Measurements from ENCODE around the gene SGIP1. TPM values are rescaled to one million over a fixed set of nuclear protein-coding genes. Genes with fewer than 3 reads are reported as not detected.
A peak's percentile ranks its signal among the peaks of the same experiment; 100 is the strongest.
"Not testable (repeated sequence)": the region's sequence is repeated elsewhere in the genome, so short reads cannot be mapped to it uniquely, and the experiment has no call there.

SGIP1 gene
- total RNA-seq, 1 donor from 2014 or later = not detected

DNA sequence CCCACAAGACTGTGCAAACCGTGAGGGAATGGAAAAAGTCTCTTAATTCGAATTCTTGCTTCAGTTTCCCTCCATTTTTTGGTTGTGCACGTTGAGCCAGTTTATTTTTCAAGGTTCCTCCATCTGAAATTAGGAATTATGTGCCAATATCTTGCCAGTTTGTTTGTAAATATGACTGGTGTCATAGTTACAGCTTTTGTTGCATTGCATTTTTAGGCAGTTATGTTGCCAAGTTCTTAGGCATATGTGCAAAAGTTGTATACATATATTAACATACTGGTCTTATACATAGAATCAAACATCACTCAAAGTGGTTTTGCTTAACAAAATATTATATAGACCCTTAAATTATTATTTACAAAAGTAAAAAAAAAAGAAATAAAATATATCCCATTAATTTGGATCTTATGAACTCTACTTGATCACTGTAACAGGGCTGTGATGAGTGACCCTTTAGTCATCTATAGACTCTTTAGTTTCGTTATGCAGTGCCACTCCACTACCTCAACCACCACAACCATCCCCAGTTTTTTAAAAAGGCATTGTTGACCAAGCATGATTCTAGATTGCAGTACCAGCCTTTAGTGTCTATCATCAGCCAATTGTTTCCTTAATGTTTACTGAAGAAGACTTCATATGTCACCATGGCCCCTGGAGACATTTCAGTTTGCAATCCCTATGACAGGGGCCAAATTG, 197.4 kb downstream of the SGIP1 start:
- Mint-ChIP-seq H3K36me3 (ENCODE audit: low read depth) (no peaks in the 10 kb centered on the region), H3K4me3 (no peak overlapping the region), H3K27ac (no peak overlapping the region), H3K27me3 (peaks cover 1% of the 10 kb centered on the region), H3K9me3 (no peaks in the 10 kb centered on the region), H3K4me1 (peaks cover 13% of the 10 kb centered on the region)
- intact Hi-C loops (cut with micrococcal nuclease) = no loop called here
- no peak for DNase-seq

DNA sequence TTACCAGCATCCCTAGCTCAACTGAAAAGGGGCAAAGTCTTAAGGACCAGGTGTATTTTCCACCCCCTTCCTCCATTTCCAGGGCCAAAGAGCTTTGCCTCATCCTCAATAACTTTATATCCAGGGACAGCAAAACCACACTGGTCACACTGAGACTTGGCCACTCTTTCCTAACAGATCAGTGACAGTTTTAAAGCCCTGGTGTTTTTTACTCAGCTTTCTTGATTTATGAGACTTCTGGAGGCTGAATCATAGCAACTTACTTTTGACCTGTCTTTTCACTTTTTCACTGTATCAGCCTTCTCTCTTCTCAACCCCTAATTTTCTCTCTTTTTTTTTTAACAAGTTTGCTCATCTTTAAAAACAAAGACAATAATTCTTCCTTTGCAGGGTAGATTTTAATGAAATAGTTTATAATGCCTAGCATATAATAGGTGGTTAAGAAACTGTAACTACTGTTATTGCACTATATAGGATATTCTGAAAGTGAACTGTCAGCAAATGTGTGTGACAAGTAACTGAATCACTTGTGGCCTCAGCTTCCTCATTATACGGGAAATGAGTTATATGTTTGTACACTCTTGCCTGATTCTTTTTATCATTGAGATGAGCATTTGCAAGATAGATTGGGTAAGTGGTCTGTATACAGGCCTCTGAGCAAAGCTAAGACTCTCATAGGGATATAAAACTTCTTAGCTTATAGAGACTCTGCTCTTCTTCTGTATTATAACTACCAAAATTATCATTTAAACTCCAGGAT, 198.6 kb downstream of the SGIP1 start:
- Mint-ChIP-seq H3K36me3 (ENCODE audit: low read depth) (no peaks in the 10 kb centered on the region), H3K9me3 (no peaks in the 10 kb centered on the region), H3K27ac (peak overlapping the region; percentile 73), H3K27me3 (no peaks in the 10 kb centered on the region), H3K4me1 (peaks cover 12% of the 10 kb centered on the region), H3K4me3 (no peak overlapping the region)
- no peak for DNase-seq
- intact Hi-C loops (cut with micrococcal nuclease) = no loop called here

DNA sequence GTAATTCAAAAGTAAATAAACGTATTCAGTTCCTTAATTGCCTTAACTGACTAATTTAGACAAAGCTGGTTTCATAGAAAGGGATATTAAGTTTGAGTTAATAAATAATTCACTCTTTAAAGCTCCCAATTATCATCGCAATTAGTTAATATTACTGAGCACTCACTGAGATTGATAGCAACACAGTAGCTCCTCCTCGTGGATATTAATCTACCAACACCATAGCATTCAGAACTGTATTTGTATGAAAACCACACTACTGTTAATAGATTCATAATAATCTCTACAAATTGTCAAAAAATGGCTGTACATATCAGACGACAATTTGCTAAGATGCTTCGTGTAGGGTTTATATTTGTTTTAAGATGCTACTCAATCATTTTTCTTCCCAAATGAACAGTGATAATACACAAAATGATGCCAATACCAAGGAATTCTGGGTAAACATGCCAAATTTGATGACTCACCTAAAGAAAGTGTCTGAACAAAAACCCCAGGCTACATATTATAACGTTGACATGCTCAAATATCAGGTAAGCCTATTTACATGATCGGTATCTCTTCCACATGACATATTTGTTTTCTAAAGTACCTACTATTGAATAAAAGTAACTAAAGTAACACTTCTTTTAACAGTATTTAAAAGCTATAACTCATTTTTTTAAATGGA, 199.5 kb downstream of the SGIP1 start:
- no peak overlapping the region for H3K4me3 Mint-ChIP-seq

DNA sequence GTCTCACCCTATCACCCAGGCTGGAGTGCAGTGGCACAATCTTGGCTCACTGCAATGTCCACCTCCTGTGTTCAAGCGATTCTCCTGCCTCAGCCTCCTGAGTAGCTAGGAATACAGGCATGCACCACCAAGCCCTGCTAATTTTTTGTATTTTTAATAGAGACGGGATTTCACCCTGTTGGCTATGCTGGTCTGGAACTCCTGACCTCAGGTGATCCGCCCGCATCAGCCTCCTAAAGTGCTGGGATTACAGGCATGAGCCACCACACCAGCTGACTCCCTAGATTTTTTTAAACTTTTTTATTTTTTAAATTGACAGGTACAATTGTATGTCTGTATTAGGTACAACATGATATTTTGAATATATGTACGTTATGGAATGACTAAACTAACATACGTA, 200.6 kb downstream of the SGIP1 start:
- H3K9me3 Mint-ChIP-seq; H3K27ac Mint-ChIP-seq; H3K27me3 Mint-ChIP-seq; H3K36me3 Mint-ChIP-seq (ENCODE audit: low read depth); intact Hi-C loops (cut with micrococcal nuclease); H3K4me3 Mint-ChIP-seq; DNase-seq: not testable (repeated sequence)
- H3K4me1 Mint-ChIP-seq = peaks cover 13% of the 10 kb centered on the region

More for the DNA sequence above, 199.5 kb downstream of the SGIP1 start:
- Mint-ChIP-seq H3K36me3 (ENCODE audit: low read depth) (no peaks in the 10 kb centered on the region), H3K27ac (no peak overlapping the region), H3K4me1 (peaks cover 12% of the 10 kb centered on the region), H3K9me3 (no peaks in the 10 kb centered on the region), H3K27me3 (no peaks in the 10 kb centered on the region)
- intact Hi-C loops (cut with micrococcal nuclease) = no loop called here
- DNase-seq = no peak

DNA sequence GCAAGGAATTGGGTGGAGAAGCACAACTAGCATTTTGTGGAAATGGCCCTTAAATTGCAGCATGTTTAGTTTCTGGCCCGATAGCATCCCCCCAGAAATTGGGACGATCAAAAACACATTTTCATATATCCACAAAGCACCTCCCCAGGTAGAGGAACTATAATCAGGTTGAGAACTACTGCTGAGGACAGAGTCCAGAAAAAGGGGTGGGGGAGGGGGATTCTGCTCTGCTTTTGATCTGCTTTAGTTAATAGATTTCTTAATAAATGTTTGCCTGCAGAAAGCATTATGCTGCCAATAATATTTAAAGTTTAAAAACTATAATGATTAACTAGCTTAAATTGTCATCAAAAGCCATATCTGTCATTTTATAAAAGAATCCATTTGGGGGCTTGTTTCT, 203.9 kb downstream of the SGIP1 start:
- Mint-ChIP-seq H3K36me3 (ENCODE audit: low read depth) (no peaks in the 10 kb centered on the region), H3K27me3 (peaks cover 2% of the 10 kb centered on the region), H3K4me3 (no peak overlapping the region), H3K27ac (no peak overlapping the region), H3K9me3 (no peaks in the 10 kb centered on the region), H3K4me1 (peaks cover 8% of the 10 kb centered on the region)
- no peak for DNase-seq
- intact Hi-C loops (cut with micrococcal nuclease) = no loop called here

DNA sequence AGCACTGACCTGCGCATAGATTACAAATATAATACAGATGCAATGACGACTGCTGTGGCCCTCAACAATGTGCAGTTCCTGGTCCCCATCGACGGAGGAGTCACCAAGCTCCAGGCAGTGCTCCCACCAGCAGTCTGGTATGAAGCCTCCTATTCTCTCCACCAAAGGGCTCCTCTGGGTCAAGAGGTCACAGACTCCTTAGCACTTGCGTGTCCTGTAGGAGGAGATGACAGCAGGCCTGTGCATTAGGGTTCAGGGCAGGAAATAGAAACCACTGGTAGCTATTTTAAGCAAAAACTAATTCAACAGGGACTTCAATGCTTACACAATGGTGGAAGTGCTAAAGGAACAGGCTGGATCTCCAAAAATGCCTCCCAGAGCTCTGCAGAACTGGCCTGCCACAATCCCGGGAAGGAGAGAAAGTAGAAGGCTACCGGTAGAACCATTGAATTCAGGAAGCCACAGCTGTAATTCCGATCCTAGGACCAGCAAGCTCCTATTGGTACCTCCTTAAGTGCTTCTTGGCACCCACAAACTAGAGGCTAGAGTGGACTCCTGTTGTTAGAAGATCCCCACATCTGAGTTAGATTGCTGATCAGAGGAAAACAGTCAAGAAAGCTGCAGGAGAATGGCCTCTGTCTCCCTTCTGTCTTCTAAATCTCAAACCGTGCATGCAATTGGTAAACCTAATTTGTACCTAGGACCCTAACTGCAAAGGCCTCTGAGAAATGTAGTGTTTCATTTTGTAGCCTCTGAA, 205.6 kb downstream of the SGIP1 start:
- Mint-ChIP-seq H3K4me3 (no peak overlapping the region), H3K36me3 (ENCODE audit: low read depth) (no peaks in the 10 kb centered on the region), H3K27ac (no peak overlapping the region), H3K9me3 (no peaks in the 10 kb centered on the region), H3K27me3 (peaks cover 7% of the 10 kb centered on the region), H3K4me1 (peaks cover 6% of the 10 kb centered on the region)
- no peak for DNase-seq
- intact Hi-C loops (cut with micrococcal nuclease) = no loop called here

DNA sequence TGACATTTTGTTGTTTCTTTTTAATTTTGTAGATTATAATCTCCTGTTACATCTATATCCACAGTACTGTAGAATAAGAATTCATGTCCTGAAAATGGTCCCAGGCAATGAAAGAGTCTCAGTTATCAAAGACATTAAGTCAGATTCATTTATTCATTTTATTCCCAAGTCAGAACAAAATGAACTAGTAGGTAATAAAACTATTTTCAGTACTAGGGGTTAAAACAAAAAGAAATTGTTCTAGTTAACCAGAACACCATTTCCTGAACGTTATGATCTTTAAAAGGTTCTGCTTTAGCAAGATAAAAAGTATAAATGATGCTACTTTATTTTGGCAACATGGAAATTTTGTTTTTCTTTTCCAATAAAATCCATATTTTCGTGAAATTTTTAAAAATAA, 211.5 kb downstream of the SGIP1 start:
- Mint-ChIP-seq H3K9me3 (no peaks in the 10 kb centered on the region), H3K27ac (no peak overlapping the region), H3K4me3 (no peak overlapping the region), H3K36me3 (ENCODE audit: low read depth) (no peaks in the 10 kb centered on the region), H3K4me1 (peaks cover 2% of the 10 kb centered on the region), H3K27me3 (peaks cover 40% of the 10 kb centered on the region)
- DNase-seq = no peak
- intact Hi-C loops (cut with micrococcal nuclease) = no loop called here

DNA sequence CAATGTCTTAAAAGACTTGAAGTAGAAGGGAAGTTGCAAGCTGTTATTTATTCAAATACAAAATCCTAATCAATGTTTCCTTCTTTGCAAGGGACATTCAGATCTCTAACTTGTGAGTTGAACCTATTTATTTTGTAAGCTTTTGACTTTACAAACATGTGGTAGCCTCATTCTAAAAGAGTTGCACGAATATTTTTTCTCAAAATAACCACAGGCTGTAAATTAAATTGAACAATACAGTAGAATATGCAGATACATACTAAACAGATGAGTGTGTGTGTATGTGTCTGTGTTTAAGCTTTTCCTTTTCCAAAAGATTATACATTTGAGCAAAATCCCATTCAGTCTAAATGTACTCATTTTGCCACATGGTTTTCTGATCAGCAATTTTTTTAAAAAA, 213.5 kb downstream of the SGIP1 start:
- Mint-ChIP-seq H3K27ac (no peak overlapping the region), H3K4me3 (no peak overlapping the region), H3K9me3 (no peaks in the 10 kb centered on the region), H3K27me3 (peaks cover 55% of the 10 kb centered on the region), H3K36me3 (ENCODE audit: low read depth) (no peaks in the 10 kb centered on the region), H3K4me1 (peaks cover 12% of the 10 kb centered on the region)
- intact Hi-C loops (cut with micrococcal nuclease) = no loop called here
- no peak for DNase-seq

DNA sequence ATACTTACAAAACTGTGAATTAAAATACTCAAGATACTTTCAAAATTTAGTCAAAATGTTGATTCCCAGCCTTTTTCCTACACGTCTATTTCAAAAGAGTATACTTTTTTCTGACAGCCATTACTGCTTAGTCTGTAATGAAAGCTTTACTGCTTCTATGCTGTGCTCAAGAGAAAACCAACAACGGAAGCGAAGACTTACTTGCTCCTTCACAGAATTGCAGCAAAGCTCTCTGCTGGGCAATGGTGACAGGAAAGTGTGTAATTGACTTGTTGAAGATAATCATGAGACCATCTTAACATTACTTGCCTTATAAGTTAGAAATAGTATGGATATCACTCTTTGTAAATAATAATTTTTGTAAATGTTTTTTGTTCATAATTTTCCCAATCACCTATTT, 216.6 kb downstream of the SGIP1 start:
- Mint-ChIP-seq H3K27me3 (peaks cover 67% of the 10 kb centered on the region), H3K4me1 (peaks cover 16% of the 10 kb centered on the region), H3K27ac (no peak overlapping the region), H3K9me3 (no peaks in the 10 kb centered on the region), H3K4me3 (no peak overlapping the region), H3K36me3 (ENCODE audit: low read depth) (no peaks in the 10 kb centered on the region)
- DNase-seq = no peak
- intact Hi-C loops (cut with micrococcal nuclease) = no loop called here

DNA sequence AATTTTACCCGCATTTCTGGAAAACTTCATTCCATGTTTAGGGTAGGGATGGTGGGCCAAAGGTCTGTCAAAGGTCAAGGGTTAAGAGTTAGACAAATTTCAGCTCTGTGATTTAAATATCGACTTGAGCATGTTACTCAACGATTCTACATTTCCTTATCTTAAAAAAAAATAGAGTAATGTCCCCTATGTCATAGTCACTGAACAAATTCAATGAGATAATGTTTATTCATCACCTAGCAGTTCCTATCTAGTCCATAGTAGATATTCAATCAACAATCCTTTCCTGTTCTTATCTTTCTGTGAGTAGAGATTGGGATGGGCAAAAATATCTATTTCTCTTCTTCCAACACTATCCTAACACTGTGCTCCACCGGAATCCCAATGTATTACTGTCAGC, 217.2 kb downstream of the SGIP1 start:
- H3K36me3 Mint-ChIP-seq (ENCODE audit: low read depth) = no peaks in the 10 kb centered on the region
- peaks cover 68% of the 10 kb centered on the region for H3K27me3 Mint-ChIP-seq

DNA sequence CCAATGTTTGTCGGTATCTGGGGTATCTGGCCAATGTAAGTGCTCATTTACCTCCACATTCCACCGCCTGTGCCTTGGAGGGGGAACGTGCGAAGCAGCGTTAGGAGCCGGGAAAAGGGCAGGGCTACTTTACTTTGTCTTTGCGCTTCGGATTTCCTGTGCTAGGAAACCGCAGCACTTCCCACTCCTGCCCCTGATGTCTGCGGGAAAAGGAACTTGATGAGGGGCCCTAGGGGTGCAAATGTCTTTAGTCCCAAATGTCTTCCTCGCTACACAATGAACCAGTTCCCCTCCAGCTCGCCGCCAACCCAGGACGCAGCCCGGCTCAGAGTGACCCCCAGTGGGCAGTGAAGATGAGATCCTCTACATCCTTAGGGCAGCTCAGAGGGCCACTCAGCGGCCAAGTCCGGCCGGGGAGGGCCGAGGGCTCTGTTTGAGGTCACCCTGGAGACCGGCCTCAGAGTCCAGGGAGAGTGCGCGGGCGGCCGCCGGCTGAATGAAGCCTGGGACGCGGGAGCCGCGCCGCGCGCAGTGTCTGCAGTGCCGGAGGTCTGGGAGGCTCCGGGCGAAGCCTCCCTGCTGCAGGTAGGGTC, 218.1 kb downstream of the SGIP1 start, which contains the start of gene DYNLT5:
DYNLT5 (plus strand) TSS at position 460 of the 593 bp plus-strand sequence. CDS start 2,200 bp downstream, outside the sequence.
- intact Hi-C loops (cut with micrococcal nuclease) = no loop called here

More for the DNA sequence above, 217.2 kb downstream of the SGIP1 start:
- H3K9me3 Mint-ChIP-seq = no peaks in the 10 kb centered on the region
- no peak overlapping the region for H3K4me3 Mint-ChIP-seq
- peaks cover 16% of the 10 kb centered on the region for H3K4me1 Mint-ChIP-seq
- intact Hi-C loops (cut with micrococcal nuclease) = no loop called here
- no peak overlapping the region for H3K27ac Mint-ChIP-seq
- DNase-seq = no peak

DNA sequence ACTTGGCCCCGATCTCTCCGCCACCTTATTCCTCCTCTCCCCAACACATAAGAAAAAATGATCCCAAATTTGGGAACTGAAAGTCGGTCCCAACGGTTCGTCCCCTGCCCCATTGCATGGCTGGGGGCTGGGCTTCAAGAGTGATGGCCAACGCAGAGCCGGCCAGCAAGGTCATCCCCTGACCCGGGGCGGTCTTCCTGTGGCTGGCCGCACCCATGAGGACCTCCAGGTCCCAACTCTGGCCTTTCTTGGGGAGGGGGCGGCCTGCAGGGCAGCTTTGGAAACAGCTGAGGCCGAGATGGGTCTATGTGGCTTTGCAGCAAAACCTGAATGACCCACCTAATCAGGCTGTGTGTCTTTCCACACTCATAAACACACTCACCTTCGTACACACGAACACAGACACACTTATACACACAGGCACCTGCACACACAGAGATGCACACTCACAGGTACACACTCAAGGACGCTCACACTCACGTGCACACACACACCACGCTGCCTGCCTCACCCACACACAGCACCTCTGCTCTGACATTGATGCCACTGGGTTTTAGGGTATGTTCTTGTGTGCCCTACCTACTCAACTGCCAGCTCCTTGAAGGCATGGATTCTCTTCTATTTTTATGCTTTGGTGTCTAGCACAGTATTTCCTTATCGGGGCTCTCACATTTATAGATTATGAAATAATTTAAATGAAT, 218.9 kb downstream of the SGIP1 start:
- Mint-ChIP-seq H3K27me3 (peaks cover 64% of the 10 kb centered on the region), H3K4me3 (peak overlapping the region; percentile 77), H3K4me1 (peaks cover 16% of the 10 kb centered on the region), H3K27ac (no peak overlapping the region), H3K36me3 (ENCODE audit: low read depth) (no peaks in the 10 kb centered on the region), H3K9me3 (no peaks in the 10 kb centered on the region)
- DNase-seq = no peak
- intact Hi-C loops (cut with micrococcal nuclease) = no loop called here

More for the DNA sequence above, 218.1 kb downstream of the SGIP1 start, which contains the start of gene DYNLT5:
- Mint-ChIP-seq H3K4me3 (peak within 1 kb of the TSS; percentile 77), H3K9me3 (no peaks in the 10 kb centered on the region), H3K4me1 (peaks cover 16% of the 10 kb centered on the region), H3K36me3 (ENCODE audit: low read depth) (no peaks in the 10 kb centered on the region), H3K27me3 (peaks cover 68% of the 10 kb centered on the region), H3K27ac (no peak within 1 kb of the TSS)
- DNase-seq = no peak

All from activated CD4-positive, alpha-beta T cell treated with anti-CD3 and anti-CD28 coated beads, Interleukin-2, amount 10 ng/mL, durations not matched to agents 24 days and 14 days (primary cell).